ENCODE data around the gene IQUB.
"Not testable (repeated sequence)": the region's sequence is repeated elsewhere in the genome, so short reads cannot be mapped to it uniquely, and the experiment has no call there.

Gene IQUB

GRCh38 chr7:123538897-123539296 lies 4.5 kb upstream of the IQUB start:
- DNase-seq = no peak

GRCh38 chr7:123538189-123538714 lies 3.9 kb upstream of the IQUB start:
- no peak for DNase-seq

- no peak for DNase-seq
Observed at GRCh38 chr7:123537026-123537642, 2.7 kb upstream of the IQUB start.

GRCh38 chr7:123535517-123535916 lies 1.1 kb upstream of the IQUB start:
- DNase-seq = no peak

GRCh38 chr7:123533929-123534382 lies 439 bp downstream of the IQUB start:
- DNase-seq = no peak

- no peak for DNase-seq
Observed at GRCh38 chr7:123533553-123533917, 860 bp downstream of the IQUB start.

GRCh38 chr7:123532788-123533552 lies 1.4 kb downstream of the IQUB start:
- DNase-seq = not testable (repeated sequence)

GRCh38 chr7:123532343-123532742 lies 2.1 kb downstream of the IQUB start:
- DNase-seq = not testable (repeated sequence)

- DNase-seq = not testable (repeated sequence)
Observed at GRCh38 chr7:123530035-123530591, 4.3 kb downstream of the IQUB start.

- DNase-seq = no peak
Observed at GRCh38 chr7:123528265-123528664, 6.1 kb downstream of the IQUB start.

- not testable (repeated sequence) for DNase-seq
Observed at GRCh38 chr7:123527712-123528225, 6.6 kb downstream of the IQUB start.

GRCh38 chr7:123526533-123526932 lies 7.9 kb downstream of the IQUB start:
- not testable (repeated sequence) for DNase-seq

GRCh38 chr7:123522066-123522465 lies 12.3 kb downstream of the IQUB start:
- DNase-seq = no peak

GRCh38 chr7:123505221-123505620 lies 29.2 kb downstream of the IQUB start:
- no peak for DNase-seq

GRCh38 chr7:123502201-123502600 lies 32.2 kb downstream of the IQUB start:
- DNase-seq = no peak

GRCh38 chr7:123500878-123501489 lies 33.4 kb downstream of the IQUB start:
- no peak for DNase-seq

- no peak for DNase-seq
Observed at GRCh38 chr7:123499211-123499970, 35.0 kb downstream of the IQUB start.

GRCh38 chr7:123498601-123499000 lies 35.8 kb downstream of the IQUB start:
- no peak for DNase-seq

GRCh38 chr7:123498031-123498430 lies 36.4 kb downstream of the IQUB start:
- no peak for DNase-seq

GRCh38 chr7:123494193-123494796 lies 40.1 kb downstream of the IQUB start:
- peak; percentile 24 for DNase-seq

GRCh38 chr7:123492485-123492884 lies 41.9 kb downstream of the IQUB start:
- no peak for DNase-seq

GRCh38 chr7:123485721-123486120 lies 48.7 kb downstream of the IQUB start:
- DNase-seq = no peak
